ENCODE measurements around the gene CES4A.

DNA sequence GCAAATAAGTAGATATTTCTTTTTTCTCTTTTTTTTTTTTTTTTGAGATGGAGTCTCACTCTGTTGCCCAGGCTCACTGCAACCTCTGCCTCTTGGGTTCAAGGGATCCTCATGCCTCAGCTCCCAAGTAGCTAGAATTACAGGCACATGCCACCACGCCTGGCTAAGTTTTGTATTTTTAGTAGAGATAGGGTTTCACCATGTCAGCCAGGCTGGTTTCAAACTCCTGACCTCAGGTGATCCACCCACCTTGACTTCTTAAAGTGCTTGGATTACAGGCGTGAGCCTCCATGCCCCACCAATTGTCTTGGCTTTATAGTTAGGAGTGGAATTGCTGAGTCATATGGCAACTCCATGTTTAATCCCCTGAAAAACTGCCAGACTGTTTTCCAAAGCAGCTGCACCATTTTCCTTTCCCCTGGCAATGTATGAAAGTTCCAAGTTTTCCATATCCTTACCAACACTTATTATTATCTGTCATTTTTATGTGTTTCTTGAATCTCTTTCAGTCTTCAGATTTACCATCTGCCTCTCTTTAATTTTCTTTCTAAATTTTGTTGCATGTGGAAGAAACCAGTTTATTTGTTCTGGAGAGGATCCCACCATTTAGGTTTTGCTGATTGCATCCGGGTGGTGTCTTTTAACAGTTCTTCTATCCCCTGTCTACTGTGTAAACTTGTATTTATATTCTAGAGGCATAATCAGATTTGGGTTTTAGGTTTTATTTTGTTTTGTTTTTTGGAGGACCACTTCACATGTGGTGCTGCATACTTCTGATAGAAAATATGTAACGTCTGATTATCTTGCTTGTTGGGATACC lies 37.2 kb upstream of the CES4A start:
- TF ChIP-seq, protein P1, sequence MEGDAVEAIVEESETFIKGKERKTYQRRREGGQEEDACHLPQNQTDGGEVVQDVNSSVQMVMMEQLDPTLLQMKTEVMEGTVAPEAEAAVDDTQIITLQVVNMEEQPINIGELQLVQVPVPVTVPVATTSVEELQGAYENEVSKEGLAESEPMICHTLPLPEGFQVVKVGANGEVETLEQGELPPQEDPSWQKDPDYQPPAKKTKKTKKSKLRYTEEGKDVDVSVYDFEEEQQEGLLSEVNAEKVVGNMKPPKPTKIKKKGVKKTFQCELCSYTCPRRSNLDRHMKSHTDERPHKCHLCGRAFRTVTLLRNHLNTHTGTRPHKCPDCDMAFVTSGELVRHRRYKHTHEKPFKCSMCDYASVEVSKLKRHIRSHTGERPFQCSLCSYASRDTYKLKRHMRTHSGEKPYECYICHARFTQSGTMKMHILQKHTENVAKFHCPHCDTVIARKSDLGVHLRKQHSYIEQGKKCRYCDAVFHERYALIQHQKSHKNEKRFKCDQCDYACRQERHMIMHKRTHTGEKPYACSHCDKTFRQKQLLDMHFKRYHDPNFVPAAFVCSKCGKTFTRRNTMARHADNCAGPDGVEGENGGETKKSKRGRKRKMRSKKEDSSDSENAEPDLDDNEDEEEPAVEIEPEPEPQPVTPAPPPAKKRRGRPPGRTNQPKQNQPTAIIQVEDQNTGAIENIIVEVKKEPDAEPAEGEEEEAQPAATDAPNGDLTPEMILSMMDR (IDR thresholded peaks at IDR 0.05): no peak
- no peak for TF ChIP-seq EP300 (IDR thresholded peaks at IDR 0.05)
- no peak for TF ChIP-seq POLR2A (IDR thresholded peaks at IDR 0.05)
